IMR-90 (cell line): ENCODE measurements around the gene ANK3. TPM values are rescaled to one million over a fixed set of nuclear protein-coding genes. Genes with fewer than 3 reads are reported as not detected.

Source experiments
- ATAC-seq: fragments of 200-7000 bp; cut with Tn5 transposase; 2 replicates; pipeline ENCODE4 v1.9.1; 2020; ENCODE audit warnings: low read depth, mild to moderate bottlenecking, moderate library complexity
- BruUV-seq: library from RNA; stranded (reverse); fragments of 400-500 nt; replicated peaks from 2 replicates; lab custom pipeline; 2021; lab: Mats Ljungman, UMichigan
- CTCF ChIA-PET: fragments of 300-600 bp; formaldehyde crosslinking; extraction: SDS; loops from one replicate; lab custom pipeline; 2021; ENCODE audit warnings: antibody characterized with exemption; lab: Yijun Ruan, JAX
- POLR2A ChIA-PET: fragments of 300-600 bp; sonication (Branson Sonifier 250); formaldehyde crosslinking; loops from one replicate; lab custom pipeline; 2022; ENCODE audit warnings: antibody characterized with exemption; ENCODE audit not compliant: unreplicated experiment; lab: Charles Lee
- DNase-seq: peaks from one replicate; pipeline ENCODE4 v3.0.0; 2013
- H2AFZ ChIP-seq: replicated peaks from 2 replicates; pipeline ENCODE3; 2013; ENCODE audit warnings: low read length, mild to moderate bottlenecking; ENCODE audit not compliant: poor library complexity
- H2AK5ac ChIP-seq: 2 replicates; pipeline ENCODE4 v1.6.1; 2013; ENCODE audit warnings: low read depth, low read length, inconsistent platforms
- H2AK9ac ChIP-seq: replicated peaks from 2 replicates; pipeline ENCODE3; 2013; ENCODE audit warnings: mild to moderate bottlenecking, low read depth, low read length, moderate library complexity; ENCODE audit not compliant: poor library complexity
- H2BK120ac ChIP-seq: 2 replicates; pipeline ENCODE4 v1.6.1; 2013; ENCODE audit warnings: low read depth, low read length, inconsistent platforms
- H2BK15ac ChIP-seq: 3 replicates; pipeline ENCODE4 v1.6.1; 2013; ENCODE audit warnings: low read depth, low read length, inconsistent platforms
- H2BK20ac ChIP-seq: 2 replicates; pipeline ENCODE4 v1.6.1; 2013; ENCODE audit warnings: low read depth, mild to moderate bottlenecking, inconsistent platforms, low read length, moderate library complexity
- H2BK5ac ChIP-seq: 2 replicates; pipeline ENCODE4 v1.6.1; 2013; ENCODE audit warnings: mild to moderate bottlenecking, low read depth, low read length, inconsistent platforms; ENCODE audit not compliant: poor library complexity, severe bottlenecking
- H3K14ac ChIP-seq: replicated peaks from 2 replicates; pipeline ENCODE4 v1.6.1; 2013; ENCODE audit warnings: low read depth, low read length, inconsistent platforms
- H3K18ac ChIP-seq: 2 replicates; pipeline ENCODE4 v1.6.1; 2013; ENCODE audit warnings: low read depth, low read length, control low read depth
- H3K23ac ChIP-seq: 2 replicates; pipeline ENCODE4 v1.6.1; 2013; ENCODE audit warnings: low read depth, low read length, inconsistent platforms
- H3K27ac ChIP-seq: 2 replicates; pipeline ENCODE4 v1.5.1; 2013; ENCODE audit warnings: mild to moderate bottlenecking, control low read depth, low read length; ENCODE audit not compliant: insufficient read depth
- H3K27me3 ChIP-seq: 2 replicates; pipeline ENCODE4 v1.6.1; 2013; ENCODE audit warnings: low read length; ENCODE audit not compliant: control insufficient read depth, insufficient read depth
- H3K36me3 ChIP-seq: 2 replicates; pipeline ENCODE4 v1.6.1; 2013; ENCODE audit warnings: low read length, mixed read lengths; ENCODE audit not compliant: control insufficient read depth, insufficient read depth
- H3K4ac ChIP-seq: 2 replicates; pipeline ENCODE4 v1.6.1; 2013; ENCODE audit warnings: low read depth, low read length, inconsistent platforms
- H3K4me1 ChIP-seq: 2 replicates; pipeline ENCODE4 v1.6.1; 2013; ENCODE audit warnings: low read length, mixed read lengths; ENCODE audit not compliant: control insufficient read depth, insufficient read depth
- H3K4me2 ChIP-seq: 2 replicates; pipeline ENCODE4 v1.6.1; 2013; ENCODE audit warnings: low read depth, mild to moderate bottlenecking, control low read depth, low read length, moderate library complexity
- H3K4me3 ChIP-seq: 2 replicates; pipeline ENCODE4 v1.5.1; 2013; ENCODE audit warnings: low read depth, mild to moderate bottlenecking, control low read depth, low read length, moderate library complexity; ENCODE audit not compliant: insufficient read depth
- H3K56ac ChIP-seq: 2 replicates; pipeline ENCODE4 v1.6.1; 2013; ENCODE audit warnings: low read length, inconsistent platforms; ENCODE audit not compliant: insufficient read depth; ENCODE audit errors: extremely low read depth
- H3K79me1 ChIP-seq, 2 experiments: 2 replicates each; pipeline ENCODE4 v1.6.1; 2013; ENCODE audit warnings: low read length in 2 of 2, inconsistent platforms in 1 of 2, low read depth in 1 of 2
- H3K9ac ChIP-seq: 2 replicates; pipeline ENCODE4 v1.6.1; 2013; ENCODE audit warnings: low read depth, low read length, control low read depth
- H3K9me1 ChIP-seq: 2 replicates; pipeline ENCODE4 v1.6.1; 2013; ENCODE audit warnings: low read length, inconsistent platforms; ENCODE audit not compliant: insufficient read depth
- H3K9me3 ChIP-seq: 2 replicates; pipeline ENCODE4 v1.6.1; 2013; ENCODE audit warnings: low read length; ENCODE audit not compliant: control insufficient read depth, insufficient read depth
- H4K20me1 ChIP-seq: 2 replicates; pipeline ENCODE4 v1.6.1; 2013; ENCODE audit warnings: low read length, inconsistent platforms; ENCODE audit not compliant: insufficient read depth
- H4K5ac ChIP-seq: 2 replicates; pipeline ENCODE4 v1.6.1; 2013; ENCODE audit warnings: mild to moderate bottlenecking, low read depth, low read length, control low read depth
- H4K8ac ChIP-seq, 2 experiments: 2 replicates each; pipeline ENCODE4 v1.6.1; 2013; ENCODE audit warnings: low read depth in 2 of 2, low read length in 2 of 2, control low read depth in 1 of 2, inconsistent platforms in 1 of 2
- H4K91ac ChIP-seq: 2 replicates; pipeline ENCODE4 v1.6.1; 2013; ENCODE audit warnings: low read depth, low read length, inconsistent platforms; ENCODE audit not compliant: insufficient read depth
- BHLHE40 ChIP-seq: fragments of 150-350 bp; IDR thresholded peaks from 2 replicates; pipeline ENCODE4 v1.6.1; 2016; ENCODE audit warnings: mild to moderate bottlenecking, low read depth, low read length
- CEBPB ChIP-seq: IDR thresholded peaks from 2 replicates; pipeline ENCODE4 v1.6.1; 2012; ENCODE audit warnings: low read depth, low read length, improper control_type of control experiment
- CHD1 ChIP-seq: IDR thresholded peaks from 2 replicates; pipeline ENCODE4 v1.6.1; 2012; ENCODE audit warnings: low read depth, low read length, improper control_type of control experiment
- CTCF ChIP-seq: conservative IDR thresholded peaks from 2 replicates; pipeline ENCODE4 v1.5.1; 2012; ENCODE audit warnings: mild to moderate bottlenecking, low read depth, low read length, improper control_type of control experiment
- FOS ChIP-seq: fragments of 150-350 bp; IDR thresholded peaks from 2 replicates; pipeline ENCODE4 v1.6.1; 2016; ENCODE audit warnings: low read depth, low read length
- MAFK ChIP-seq: IDR thresholded peaks from 2 replicates; pipeline ENCODE4 v1.6.1; 2012; ENCODE audit warnings: low read depth, low read length, improper control_type of control experiment
- MAZ ChIP-seq: IDR thresholded peaks from 2 replicates; pipeline ENCODE4 v1.6.1; 2012; ENCODE audit warnings: low read depth, mild to moderate bottlenecking, low read length, improper control_type of control experiment, moderate library complexity, borderline replicate concordance
- MXI1 ChIP-seq: IDR thresholded peaks from 2 replicates; pipeline ENCODE4 v1.6.1; 2012; ENCODE audit warnings: low read depth, mild to moderate bottlenecking, low read length, moderate library complexity, borderline replicate concordance
- NFE2L2 ChIP-seq: fragments of 150-350 bp; IDR thresholded peaks from 2 replicates; pipeline ENCODE4 v1.6.1; 2016; ENCODE audit warnings: low read depth, mild to moderate bottlenecking, low read length
- POLR2A ChIP-seq: IDR thresholded peaks from 2 replicates; pipeline ENCODE4 v1.6.1; 2012; ENCODE audit warnings: mild to moderate bottlenecking, low read depth, low read length
- RAD21 ChIP-seq: IDR thresholded peaks from 2 replicates; pipeline ENCODE4 v1.6.1; 2012; ENCODE audit warnings: low read length, improper control_type of control experiment
- RCOR1 ChIP-seq: IDR thresholded peaks from 2 replicates; pipeline ENCODE4 v1.6.1; 2012; ENCODE audit warnings: mild to moderate bottlenecking, low read length, improper control_type of control experiment; ENCODE audit not compliant: insufficient replicate concordance
- RFX5 ChIP-seq: IDR thresholded peaks from 2 replicates; pipeline ENCODE4 v1.8.0; 2012; ENCODE audit warnings: low read depth, mild to moderate bottlenecking, low read length, moderate library complexity
- SMC3 ChIP-seq: fragments of 150-350 bp; IDR thresholded peaks from 2 replicates; pipeline ENCODE4 v1.6.1; 2016; ENCODE audit warnings: low read depth, mild to moderate bottlenecking, antibody characterized with exemption, low read length, moderate library complexity
- USF2 ChIP-seq: fragments of 150-350 bp; IDR thresholded peaks from 2 replicates; pipeline ENCODE4 v1.6.1; 2017; ENCODE audit warnings: mild to moderate bottlenecking, antibody characterized with exemption, low read length, low read depth
- WGBS, 2 experiments: methylation state at CpG; one replicate each; pipeline versions ENCODE4 v1.1.5 to v1.1.7; 2013; ENCODE audit warnings: missing lambda C conversion rate in 2 of 2; ENCODE audit not compliant: insufficient read length in 1 of 2; ENCODE audit errors: extremely low coverage in 2 of 2; 5-methylcytosine and 5-hydroxymethylcytosine counted together
- dilution Hi-C: fragments of 300-500 bp; cut with HindIII; formaldehyde crosslinking; loops from one replicate; pipeline ENCODE4 v1.14.3; 2018; ENCODE audit warnings: low sequenced_read_pairs; ENCODE audit not compliant: unreplicated experiment
- in situ Hi-C: fragments of 300-500 bp; cut with MboI; formaldehyde crosslinking; loops from 3 replicates; pipeline ENCODE4 v1.14.3; 2019; ENCODE audit warnings: low sequenced_read_pairs, inconsistent platforms, mixed read lengths
- intact Hi-C: fragments of 100-400 bp; cut with micrococcal nuclease; formaldehyde crosslinking; loops from 2 replicates; pipeline ENCODE4 v1.10.0; 2022
- polyA plus RNA-seq, 3 experiments: library from polyadenylated mRNA; depleted of rRNA; stranded (reverse); fragments of >200 nt; gene quantifications; 2 replicates each; pipeline ENCODE4 v1.2.3, GENCODE V29; 2012; ENCODE audit warnings: low replicate concordance in 1 of 3
- total RNA-seq: library from RNA; depleted of rRNA; stranded (reverse); fragments of >200 nt; gene quantifications from 2 replicates; pipeline ENCODE4 v1.2.3, GENCODE V29; 2012
- TF ChIP-seq, protein P1 (sequence below): fragments of 150-350 bp; IDR thresholded peaks from 2 replicates; pipeline ENCODE4 v1.6.1; 2016; ENCODE audit warnings: low read depth, mild to moderate bottlenecking, low read length, moderate library complexity, borderline replicate concordance

The ANK3 gene
- total and polyA plus RNA-seq, 2 of the 4 experiments (the other 2 are of a cell fraction): 0.63 to 1.8 TPM

GRCh38 chr10:60086421-60086820, 303.3 kb downstream of the ANK3 start:
- no peaks in the 10 kb centered on the region for H3K27me3 ChIP-seq
- H2BK5ac ChIP-seq: no peak overlapping the region
- no peak overlapping the region for H3K23ac ChIP-seq
- ChIA-PET CTCF (no interaction called here), POLR2A (no interaction called here)
- H4K20me1 ChIP-seq: no peaks in the 10 kb centered on the region
- no peaks in the 10 kb centered on the region for H3K9me1 ChIP-seq
- H3K79me1 ChIP-seq: no peaks in the 10 kb centered on the region
- BruUV-seq: no TSS peak
- H2BK15ac ChIP-seq: no peak overlapping the region
- dilution Hi-C loops (no loop called here), intact Hi-C loops (no loop called here), in situ Hi-C loops (no loop called here)
- H3K4me2 ChIP-seq: no peak overlapping the region
- no peak overlapping the region for H4K91ac ChIP-seq
- no peak overlapping the region for H3K56ac ChIP-seq
- H3K27ac ChIP-seq: no peak overlapping the region
- no peak overlapping the region for H3K14ac ChIP-seq
- no peak overlapping the region for H2AK5ac ChIP-seq
- DNase-seq (no peak), ATAC-seq (no peak)
- no peak overlapping the region for H2AFZ ChIP-seq
- no peak overlapping the region for H2BK20ac ChIP-seq
- no peak overlapping the region for H4K5ac ChIP-seq
- no peak overlapping the region for H3K18ac ChIP-seq
- no peaks in the 10 kb centered on the region for H3K4me1 ChIP-seq
- no peak overlapping the region for H4K8ac ChIP-seq
- no peak overlapping the region for H2AK9ac ChIP-seq
- no peak overlapping the region for H2BK120ac ChIP-seq
- no peaks in the 10 kb centered on the region for H3K9me3 ChIP-seq
- TF ChIP-seq CEBPB (no peak), CHD1 (no peak), MAZ (no peak), MAFK (no peak), NFE2L2 (no peak), MXI1 (no peak), USF2 (no peak), FOS (no peak), RFX5 (no peak), CTCF (no peak), SMC3 (no peak), POLR2A (no peak), RAD21 (no peak), BHLHE40 (no peak), RCOR1 (no peak)
- TF ChIP-seq, protein P1, sequence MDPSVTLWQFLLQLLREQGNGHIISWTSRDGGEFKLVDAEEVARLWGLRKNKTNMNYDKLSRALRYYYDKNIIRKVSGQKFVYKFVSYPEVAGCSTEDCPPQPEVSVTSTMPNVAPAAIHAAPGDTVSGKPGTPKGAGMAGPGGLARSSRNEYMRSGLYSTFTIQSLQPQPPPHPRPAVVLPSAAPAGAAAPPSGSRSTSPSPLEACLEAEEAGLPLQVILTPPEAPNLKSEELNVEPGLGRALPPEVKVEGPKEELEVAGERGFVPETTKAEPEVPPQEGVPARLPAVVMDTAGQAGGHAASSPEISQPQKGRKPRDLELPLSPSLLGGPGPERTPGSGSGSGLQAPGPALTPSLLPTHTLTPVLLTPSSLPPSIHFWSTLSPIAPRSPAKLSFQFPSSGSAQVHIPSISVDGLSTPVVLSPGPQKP: no peak
- no peak overlapping the region for H3K9ac ChIP-seq
- H3K4ac ChIP-seq: no peak overlapping the region
- H3K4me3 ChIP-seq: no peak overlapping the region
- WGBS, 2 experiments: no CpG with 5 or more reads among the region's 4 CpGs
- no peaks in the 10 kb centered on the region for H3K36me3 ChIP-seq
